RWPE2 (cell line): Measurements from ENCODE around the gene TRIP13.
"Not testable (repeated sequence)": the region's sequence is repeated elsewhere in the genome, so short reads cannot be mapped to it uniquely, and the experiment has no call there.

ENCODE experiments used
- ATAC-seq: fragments of 200-7000 bp; cut with Tn5 transposase; 3 replicates; pipeline ENCODE4 v1.9.1; 2021; ENCODE audit warnings: low read depth
- DNase-seq: peaks from one replicate; pipeline ENCODE4 v3.0.0-alpha.2; 2020; ENCODE audit warnings: low spot score
- H3K27ac ChIP-seq: fragments of 450-650 bp; 2 replicates; pipeline ENCODE4 v1.5.1; 2017; ENCODE audit warnings: mild to moderate bottlenecking; ENCODE audit not compliant: poor library complexity, severe bottlenecking
- H3K27me3 ChIP-seq: fragments of 250-450 bp; sonication (Bioruptor Pico); 2 replicates; pipeline ENCODE4 v1.5.1; 2021; ENCODE audit warnings: mild to moderate bottlenecking, moderate library complexity; ENCODE audit not compliant: insufficient read depth, poor library complexity, severe bottlenecking
- H3K36me3 ChIP-seq: fragments of 250-450 bp; sonication (Bioruptor Pico); 2 replicates; pipeline ENCODE4 v1.5.1; 2020; ENCODE audit warnings: low read depth, mild to moderate bottlenecking, moderate library complexity
- H3K4me1 ChIP-seq: fragments of 250-450 bp; sonication (Bioruptor Pico); 2 replicates; pipeline ENCODE4 v1.5.1; 2021; ENCODE audit warnings: mild to moderate bottlenecking, moderate library complexity; ENCODE audit not compliant: insufficient read depth, poor library complexity, severe bottlenecking
- H3K4me3 ChIP-seq: fragments of 250-450 bp; sonication (Bioruptor Pico); 2 replicates; pipeline ENCODE4 v1.5.1; 2021; ENCODE audit warnings: mild to moderate bottlenecking, moderate library complexity; ENCODE audit not compliant: severe bottlenecking
- H3K9me3 ChIP-seq: fragments of 250-450 bp; sonication (Bioruptor Pico); 2 replicates; pipeline ENCODE4 v1.5.1; 2021; ENCODE audit warnings: mild to moderate bottlenecking, moderate library complexity; ENCODE audit not compliant: severe bottlenecking
- CTCF ChIP-seq: fragments of 450-650 bp; IDR thresholded peaks from one replicate; pipeline ENCODE4 v1.5.1; 2017; ENCODE audit warnings: mild to moderate bottlenecking, moderate library complexity; ENCODE audit not compliant: poor library complexity, severe bottlenecking

TRIP13 gene

GRCh38 chr5:927172-928015 lies 34.7 kb downstream of the TRIP13 start:
- Histone ChIP-seq H3K36me3 (no peaks in the 10 kb centered on the region), H3K4me1 (no peaks in the 10 kb centered on the region), H3K27me3 (peaks cover 20% of the 10 kb centered on the region), H3K4me3 (no peak overlapping the region), H3K27ac (no peak overlapping the region), H3K9me3 (no peaks in the 10 kb centered on the region)
- DNase-seq, result no peak
- no peak for ATAC-seq
- TF ChIP-seq CTCF, result no peak

GRCh38 chr5:929182-929581 lies 36.5 kb downstream of the TRIP13 start:
- not testable (repeated sequence) for H3K27ac ChIP-seq, H3K9me3 ChIP-seq, DNase-seq, H3K36me3 ChIP-seq, ATAC-seq, H3K4me1 ChIP-seq, H3K4me3 ChIP-seq
- peaks cover 20% of the 10 kb centered on the region for H3K27me3 ChIP-seq

GRCh38 chr5:929596-929995 lies 36.9 kb downstream of the TRIP13 start:
- Histone ChIP-seq H3K4me3 (no peak overlapping the region), H3K4me1 (no peaks in the 10 kb centered on the region), H3K27me3 (peaks cover 20% of the 10 kb centered on the region), H3K36me3 (no peaks in the 10 kb centered on the region), H3K9me3 (no peaks in the 10 kb centered on the region), H3K27ac (no peak overlapping the region)
- TF ChIP-seq CTCF, result no peak
- ATAC-seq, result no peak
- no peak for DNase-seq

- H3K4me1 ChIP-seq, result no peaks in the 10 kb centered on the region
- DNase-seq, result peak; percentile 20
- no peak overlapping the region for H3K4me3 ChIP-seq
- H3K9me3 ChIP-seq, result no peaks in the 10 kb centered on the region
- no peak overlapping the region for H3K27ac ChIP-seq
- TF ChIP-seq CTCF, result no peak
- no peak for ATAC-seq
- H3K27me3 ChIP-seq, result peaks cover 17% of the 10 kb centered on the region
- H3K36me3 ChIP-seq, result no peaks in the 10 kb centered on the region
These were observed 38.2 kb downstream of the TRIP13 start for GRCh38 chr5:930866-931265.

- peak; percentile 29 for DNase-seq
- H3K4me1 ChIP-seq, result no peaks in the 10 kb centered on the region
- no peaks in the 10 kb centered on the region for H3K36me3 ChIP-seq
- no peaks in the 10 kb centered on the region for H3K9me3 ChIP-seq
- no peak overlapping the region for H3K4me3 ChIP-seq
- peaks cover 9% of the 10 kb centered on the region for H3K27me3 ChIP-seq
- no peak for ATAC-seq
- no peak for TF ChIP-seq CTCF
- H3K27ac ChIP-seq, result no peak overlapping the region
These were observed 39.0 kb downstream of the TRIP13 start for GRCh38 chr5:931570-932145.
